ENCODE data around the gene LARP6. TPM values are rescaled to one million over a fixed set of nuclear protein-coding genes. Genes with fewer than 3 reads are reported as not detected.
"Not testable (repeated sequence)": the region's sequence is repeated elsewhere in the genome, so short reads cannot be mapped to it uniquely, and the experiment has no call there.

The LARP6 gene
- total RNA-seq, 2 donors from 2014 or later = 0.74 TPM; not detected in 1

DNA sequence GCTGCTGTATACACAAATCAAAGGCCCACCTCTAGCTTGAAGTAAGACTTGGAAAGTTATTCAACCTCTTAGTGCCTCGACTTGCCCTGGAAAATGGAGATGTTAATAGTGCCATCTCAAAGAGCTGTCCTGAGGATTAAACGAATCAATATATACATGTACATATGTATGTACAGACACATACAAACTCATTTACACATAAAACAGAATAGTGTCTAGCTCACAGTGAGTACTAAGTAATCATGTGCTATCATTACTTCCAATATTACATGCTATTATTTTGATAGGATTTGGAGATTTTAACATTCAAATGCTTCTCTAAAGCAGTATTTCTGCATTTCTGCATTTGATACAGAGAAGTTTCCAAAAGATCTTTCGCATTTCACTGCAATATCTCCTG lies 20.5 kb downstream of the LARP6 start:
- Mint-ChIP-seq H3K4me1 (ENCODE audit: low read depth) (no peaks in the 10 kb centered on the region), H3K9me3 (no peaks in the 10 kb centered on the region), H3K27me3 (ENCODE audit: low read depth) (no peaks in the 10 kb centered on the region), H3K4me3 (no peak overlapping the region), H3K27ac (no peak overlapping the region), H3K36me3 (ENCODE audit: insufficient read depth in 2 of 2) (no peaks in the 10 kb centered on the region)
- ATAC-seq (replicated peaks in 1 of 2) (no peak), DNase-seq (no peak)

DNA sequence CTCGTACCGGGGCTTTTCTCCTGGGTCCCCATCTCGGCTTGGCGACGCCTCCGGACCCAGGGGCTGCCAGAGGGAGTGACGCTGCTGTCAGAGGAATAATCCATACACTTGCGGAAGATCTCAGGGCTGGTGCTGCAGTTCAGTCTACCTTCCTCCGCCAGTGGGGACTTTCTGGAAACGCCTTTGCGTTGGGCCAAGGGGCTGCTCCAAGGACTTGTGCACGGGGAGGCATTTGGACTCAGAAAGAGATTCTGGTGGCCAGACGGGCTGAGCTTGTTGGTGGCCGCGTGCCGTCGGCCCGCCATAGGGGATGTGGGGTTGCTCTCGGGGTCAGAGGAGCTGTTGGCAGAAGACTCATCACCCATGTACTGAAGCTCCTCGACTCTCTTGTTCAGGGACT lies 21.8 kb downstream of the LARP6 start:
- DNase-seq = no peak
- no peak overlapping the region for H3K4me3 Mint-ChIP-seq
- no peaks in the 10 kb centered on the region for H3K4me1 Mint-ChIP-seq (ENCODE audit: low read depth)
- ATAC-seq (replicated peaks in 1 of 2) = no peak
- no peak overlapping the region for H3K27ac Mint-ChIP-seq
- no peaks in the 10 kb centered on the region for H3K36me3 Mint-ChIP-seq (ENCODE audit: insufficient read depth in 2 of 2)
- no peaks in the 10 kb centered on the region for H3K27me3 Mint-ChIP-seq (ENCODE audit: low read depth)
- no peaks in the 10 kb centered on the region for H3K9me3 Mint-ChIP-seq

DNA sequence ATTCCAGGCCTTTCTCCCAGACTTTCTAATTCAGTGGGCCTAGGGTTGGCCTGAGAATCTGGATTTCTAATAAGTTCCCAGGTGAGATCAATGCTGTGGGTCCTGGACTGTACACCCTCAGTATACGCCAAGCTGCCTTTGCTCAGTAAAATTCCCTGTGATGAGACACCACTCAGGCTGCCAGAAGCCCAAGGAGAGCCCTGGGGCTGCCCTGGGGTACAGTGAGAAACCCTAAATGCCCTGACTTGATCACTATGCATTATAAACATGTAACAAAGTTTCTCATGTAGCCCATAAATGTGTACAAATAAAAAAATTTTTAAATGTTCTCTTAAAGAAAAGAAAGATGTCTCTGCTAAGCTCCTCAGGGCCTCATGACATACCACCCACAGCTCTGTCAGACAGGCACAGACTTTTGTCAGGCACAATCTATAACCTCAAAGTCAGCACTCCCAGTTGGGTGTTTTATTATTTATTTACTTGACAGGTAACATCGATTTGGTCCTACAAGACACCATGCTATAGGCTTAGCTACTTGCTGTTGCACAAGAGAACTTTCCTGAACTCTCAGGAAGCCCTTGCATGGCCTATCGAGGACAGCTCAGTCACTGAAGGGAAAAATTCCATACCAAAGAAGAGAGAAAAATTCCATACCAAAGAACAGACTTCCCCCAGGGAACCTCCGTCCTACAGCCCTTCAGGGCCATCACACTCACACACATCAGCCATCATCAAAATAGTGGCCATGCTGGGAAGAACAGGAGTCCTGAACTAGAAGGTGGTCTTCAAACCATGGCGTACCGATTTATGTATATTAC lies 22.7 kb downstream of the LARP6 start:
- Mint-ChIP-seq H3K27ac (no peak overlapping the region), H3K27me3 (ENCODE audit: low read depth) (no peaks in the 10 kb centered on the region), H3K36me3 (ENCODE audit: insufficient read depth in 2 of 2) (no peaks in the 10 kb centered on the region), H3K4me1 (ENCODE audit: low read depth) (no peaks in the 10 kb centered on the region), H3K4me3 (no peak overlapping the region), H3K9me3 (no peaks in the 10 kb centered on the region)
- no peak for ATAC-seq (replicated peaks in 1 of 2)
- no peak for DNase-seq

DNA sequence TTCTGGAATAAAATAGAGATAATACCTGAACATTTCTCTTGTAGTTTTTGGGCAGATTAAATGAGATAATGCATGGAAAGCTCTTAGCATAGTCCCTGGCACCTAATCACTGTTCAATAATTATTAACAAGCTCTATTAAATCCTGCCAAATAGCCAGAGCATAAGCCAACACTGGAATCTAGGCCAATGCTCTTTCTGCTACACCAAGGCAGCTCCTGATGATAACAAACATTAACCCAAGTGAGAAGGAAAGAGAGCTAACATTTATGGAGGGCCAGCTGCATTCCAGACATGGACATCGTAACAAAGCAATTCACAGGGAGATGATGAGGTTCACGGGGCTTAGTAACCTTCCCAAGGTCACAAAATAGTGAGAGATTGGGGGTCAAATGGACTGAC lies 23.3 kb downstream of the LARP6 start:
- ATAC-seq (replicated peaks in 1 of 2) (no peak), DNase-seq (no peak)
- Mint-ChIP-seq H3K36me3 (ENCODE audit: insufficient read depth in 2 of 2) (no peaks in the 10 kb centered on the region), H3K27ac (no peak overlapping the region), H3K4me1 (ENCODE audit: low read depth) (no peaks in the 10 kb centered on the region), H3K4me3 (no peak overlapping the region), H3K27me3 (ENCODE audit: low read depth) (no peaks in the 10 kb centered on the region), H3K9me3 (no peaks in the 10 kb centered on the region)

DNA sequence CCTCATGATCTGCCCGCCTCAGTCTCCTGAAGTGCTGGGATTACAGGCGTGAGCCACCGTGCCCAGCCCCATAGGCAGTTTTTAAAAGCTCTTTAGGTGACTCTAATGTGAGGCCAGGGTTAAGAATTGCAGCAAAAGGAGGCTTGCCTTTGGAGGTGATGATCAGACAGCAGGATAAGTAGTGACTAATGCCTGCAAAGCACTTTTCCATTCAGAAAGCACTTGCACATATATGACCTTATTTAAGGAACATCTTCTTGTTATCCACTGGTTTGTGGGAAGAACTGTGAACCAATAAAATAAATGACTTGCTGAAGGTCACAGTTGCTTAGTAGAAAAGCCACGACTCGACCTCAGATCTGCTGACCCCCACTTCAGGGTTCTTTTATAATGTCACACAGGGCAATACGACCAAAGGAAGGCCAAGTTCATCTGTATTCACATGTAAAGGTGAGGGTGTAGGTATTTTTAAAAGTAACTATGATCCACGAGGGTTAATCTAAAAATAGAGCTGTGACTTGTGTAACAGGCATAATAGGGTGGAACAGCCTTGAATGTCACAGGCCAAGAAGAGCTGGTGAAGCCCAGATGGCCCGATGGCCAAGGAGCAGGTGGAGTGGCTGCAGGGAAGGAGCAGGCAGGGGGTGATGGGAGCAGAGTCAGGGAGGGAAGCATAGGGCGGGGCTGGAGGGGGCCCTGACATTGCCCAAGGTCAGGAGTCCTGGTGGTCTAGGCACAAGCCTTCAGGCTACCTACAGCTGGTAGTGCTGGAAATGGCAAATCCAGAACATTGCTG lies 24.4 kb downstream of the LARP6 start:
- ATAC-seq (replicated peaks in 1 of 2) (no peak), DNase-seq (no peak)
- H3K27ac Mint-ChIP-seq = no peak overlapping the region
- no peaks in the 10 kb centered on the region for H3K9me3 Mint-ChIP-seq
- H3K4me3 Mint-ChIP-seq = no peak overlapping the region
- no peaks in the 10 kb centered on the region for H3K27me3 Mint-ChIP-seq (ENCODE audit: low read depth)
- H3K36me3 Mint-ChIP-seq (ENCODE audit: insufficient read depth in 2 of 2) = no peaks in the 10 kb centered on the region
- H3K4me1 Mint-ChIP-seq (ENCODE audit: low read depth) = no peaks in the 10 kb centered on the region

DNA sequence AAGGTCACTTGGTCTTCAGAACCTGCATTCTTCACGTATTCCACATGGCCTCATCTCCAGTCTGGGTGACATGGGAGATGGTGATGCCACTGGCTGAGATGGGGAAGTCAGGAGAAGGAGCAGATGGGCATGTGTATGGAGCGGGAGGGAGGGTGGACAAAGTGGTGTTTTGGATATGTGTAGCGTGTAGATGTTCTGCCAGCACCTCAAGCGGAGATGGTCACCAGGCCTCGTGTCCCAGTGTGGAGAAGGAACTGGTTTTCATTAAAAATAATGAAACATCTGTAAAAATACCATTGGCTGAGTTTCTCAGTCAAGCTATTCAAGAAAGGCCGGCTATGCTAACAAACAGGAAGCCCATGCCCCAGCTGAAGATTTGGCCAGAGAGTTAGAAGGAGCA lies 26.2 kb downstream of the LARP6 start:
- H3K4me3 Mint-ChIP-seq = no peak overlapping the region
- H3K4me1 Mint-ChIP-seq (ENCODE audit: low read depth) = no peaks in the 10 kb centered on the region
- DNase-seq = no peak
- H3K36me3 Mint-ChIP-seq (ENCODE audit: insufficient read depth in 2 of 2) = no peaks in the 10 kb centered on the region
- H3K9me3 Mint-ChIP-seq = no peaks in the 10 kb centered on the region
- no peaks in the 10 kb centered on the region for H3K27me3 Mint-ChIP-seq (ENCODE audit: low read depth)
- ATAC-seq (replicated peaks in 1 of 2) = no peak
- no peak overlapping the region for H3K27ac Mint-ChIP-seq

DNA sequence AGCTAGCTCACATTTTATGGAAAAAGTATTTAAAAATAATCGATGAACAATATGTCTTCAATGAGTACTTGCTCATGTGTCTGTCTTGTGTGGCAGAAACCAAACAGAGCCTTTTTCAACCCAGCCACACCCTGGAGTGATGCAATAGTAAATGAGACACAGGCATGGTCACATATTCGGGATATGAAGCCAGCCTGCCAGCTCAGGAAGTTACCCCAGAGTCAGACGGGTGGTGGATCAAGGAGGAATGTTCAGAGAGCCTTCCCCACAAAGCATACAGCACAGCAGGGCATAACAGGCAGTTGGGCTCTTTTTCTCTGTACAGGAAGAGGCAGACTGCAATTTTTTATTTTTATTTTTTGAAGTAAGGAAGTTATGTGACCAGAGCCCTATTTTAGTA lies 27.3 kb downstream of the LARP6 start:
- DNase-seq (no peak), ATAC-seq (replicated peaks in 1 of 2) (no peak)
- Mint-ChIP-seq H3K4me3 (no peak overlapping the region), H3K9me3 (no peaks in the 10 kb centered on the region), H3K4me1 (ENCODE audit: low read depth) (no peaks in the 10 kb centered on the region), H3K27ac (no peak overlapping the region), H3K27me3 (ENCODE audit: low read depth) (no peaks in the 10 kb centered on the region), H3K36me3 (ENCODE audit: insufficient read depth in 2 of 2) (no peaks in the 10 kb centered on the region)

DNA sequence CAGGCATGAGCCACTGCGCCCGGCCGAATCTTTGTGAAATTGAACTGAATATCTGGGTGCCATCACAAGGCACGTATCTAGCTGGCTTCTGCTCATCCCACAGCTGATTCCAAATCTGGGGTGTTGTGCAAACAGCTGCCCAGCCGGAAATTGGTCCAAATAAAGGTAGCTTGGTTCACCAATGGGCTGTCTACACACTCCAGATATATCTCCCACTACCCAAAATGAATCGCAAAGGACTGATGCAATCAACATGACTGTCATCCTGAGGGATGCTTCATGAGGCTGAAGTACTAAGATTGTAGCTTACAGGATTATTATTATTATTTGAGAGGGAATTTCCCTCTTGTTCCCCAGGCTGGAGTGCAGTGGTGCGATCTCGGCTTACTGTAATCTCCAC lies 28.1 kb downstream of the LARP6 start:
- H3K27me3 Mint-ChIP-seq (ENCODE audit: low read depth) = no peaks in the 10 kb centered on the region
- ATAC-seq (replicated peaks in 1 of 2) = no peak

DNA sequence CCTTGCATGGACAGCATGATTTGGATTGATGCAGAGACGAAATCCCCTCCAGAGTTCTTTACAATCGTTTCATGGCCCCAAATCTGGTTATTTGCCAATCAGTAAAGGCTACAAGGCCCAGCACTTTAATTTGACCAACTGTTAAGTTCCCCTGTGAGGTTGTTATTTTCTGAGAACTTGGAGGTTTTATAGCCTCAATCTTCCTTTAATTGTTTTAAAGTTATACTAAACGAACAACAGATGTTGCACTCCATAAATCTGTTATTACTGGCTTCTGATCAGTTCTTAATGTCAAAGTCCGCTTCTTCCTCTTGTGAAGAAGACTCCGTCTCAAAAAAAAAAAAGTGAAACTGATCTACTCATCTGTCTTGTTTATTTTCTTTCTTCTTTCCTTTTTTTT lies 30.8 kb downstream of the LARP6 start:
- no peaks in the 10 kb centered on the region for H3K27me3 Mint-ChIP-seq (ENCODE audit: low read depth)
- H3K4me1 Mint-ChIP-seq (ENCODE audit: low read depth) = no peaks in the 10 kb centered on the region
- no peak for ATAC-seq (replicated peaks in 1 of 2)
- H3K9me3 Mint-ChIP-seq = no peaks in the 10 kb centered on the region
- H3K27ac Mint-ChIP-seq = no peak overlapping the region
- no peaks in the 10 kb centered on the region for H3K36me3 Mint-ChIP-seq (ENCODE audit: insufficient read depth in 2 of 2)
- no peak for DNase-seq
- H3K4me3 Mint-ChIP-seq = no peak overlapping the region

More for the DNA sequence above, 28.1 kb downstream of the LARP6 start:
- no peaks in the 10 kb centered on the region for H3K36me3 Mint-ChIP-seq (ENCODE audit: insufficient read depth in 2 of 2)
- no peak for DNase-seq
- H3K27ac Mint-ChIP-seq = no peak overlapping the region
- H3K4me3 Mint-ChIP-seq = no peak overlapping the region
- H3K9me3 Mint-ChIP-seq = no peaks in the 10 kb centered on the region
- H3K4me1 Mint-ChIP-seq (ENCODE audit: low read depth) = no peaks in the 10 kb centered on the region

DNA sequence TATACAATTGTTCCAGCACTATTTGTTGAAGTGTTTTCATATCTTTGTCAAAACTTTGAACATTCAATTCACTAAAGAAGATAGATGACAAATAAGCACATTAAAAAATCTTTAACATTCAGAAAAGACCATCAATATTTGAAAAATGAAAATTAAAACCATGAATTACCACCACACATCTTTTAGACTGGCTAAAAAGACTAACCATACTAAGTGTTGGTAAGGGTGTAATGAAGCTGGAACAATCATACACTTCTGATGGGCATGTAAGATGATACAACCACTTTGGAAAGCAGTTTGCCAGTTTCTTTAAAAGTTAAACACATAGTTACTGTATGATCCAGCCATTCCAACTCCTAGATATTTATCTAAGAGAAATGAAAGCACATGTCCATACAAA lies 33.7 kb downstream of the LARP6 start:
- no peaks in the 10 kb centered on the region for H3K36me3 Mint-ChIP-seq (ENCODE audit: insufficient read depth in 2 of 2)
- no peaks in the 10 kb centered on the region for H3K4me1 Mint-ChIP-seq (ENCODE audit: low read depth)
- no peak overlapping the region for H3K27ac Mint-ChIP-seq
- no peaks in the 10 kb centered on the region for H3K27me3 Mint-ChIP-seq (ENCODE audit: low read depth)
- no peak for DNase-seq
- no peaks in the 10 kb centered on the region for H3K9me3 Mint-ChIP-seq
- H3K4me3 Mint-ChIP-seq = no peak overlapping the region
- ATAC-seq (replicated peaks in 1 of 2) = no peak

DNA sequence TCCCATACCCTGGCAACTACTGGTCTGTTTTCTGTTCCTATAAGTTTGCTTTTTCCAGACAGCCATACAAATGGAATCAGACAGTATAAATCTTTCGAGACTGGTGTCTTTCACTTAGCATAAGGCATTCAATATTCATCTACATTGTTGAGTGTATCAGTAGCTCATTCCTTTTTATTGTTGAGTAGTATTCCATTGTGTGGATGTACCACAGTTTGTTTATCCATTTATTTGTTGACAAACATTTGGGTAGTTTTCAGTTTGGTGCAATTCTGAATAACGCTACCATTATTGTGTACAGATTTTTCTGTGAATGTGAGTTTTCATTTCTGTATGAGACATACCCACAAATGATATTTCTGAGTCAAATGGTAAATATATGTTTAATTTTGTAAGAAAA lies 35.4 kb downstream of the LARP6 start:
- ATAC-seq (replicated peaks in 1 of 2) (no peak), DNase-seq (no peak)
- no peak overlapping the region for H3K4me3 Mint-ChIP-seq
- no peaks in the 10 kb centered on the region for H3K36me3 Mint-ChIP-seq (ENCODE audit: insufficient read depth in 2 of 2)
- no peaks in the 10 kb centered on the region for H3K9me3 Mint-ChIP-seq
- H3K27me3 Mint-ChIP-seq (ENCODE audit: low read depth) = no peaks in the 10 kb centered on the region
- H3K4me1 Mint-ChIP-seq (ENCODE audit: low read depth) = no peaks in the 10 kb centered on the region
- no peak overlapping the region for H3K27ac Mint-ChIP-seq

DNA sequence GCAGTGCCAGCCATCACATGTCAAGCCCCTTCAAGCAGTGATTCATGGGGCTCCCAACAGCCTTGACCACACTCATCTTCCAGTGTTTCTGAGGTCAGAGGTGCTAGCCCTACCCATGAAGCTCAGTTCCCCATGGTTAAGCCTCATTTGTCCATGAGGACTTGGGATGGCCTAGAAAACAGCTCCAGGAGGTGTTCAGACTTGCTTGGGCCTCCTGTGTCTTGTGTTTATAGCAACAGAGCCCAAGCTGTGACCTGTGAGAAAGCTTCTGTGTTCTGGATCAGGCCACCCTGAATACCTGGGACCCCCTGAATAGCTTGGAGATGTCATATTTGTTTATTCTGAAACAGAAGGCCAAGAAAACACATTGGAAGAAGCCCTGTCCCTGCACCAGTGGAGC lies 36.7 kb downstream of the LARP6 start:
- Mint-ChIP-seq H3K27ac (no peak overlapping the region), H3K4me1 (ENCODE audit: low read depth) (peaks cover under 1% of the 10 kb centered on the region), H3K36me3 (ENCODE audit: insufficient read depth in 2 of 2) (no peaks in the 10 kb centered on the region), H3K27me3 (ENCODE audit: low read depth) (no peaks in the 10 kb centered on the region), H3K4me3 (no peak overlapping the region), H3K9me3 (no peaks in the 10 kb centered on the region)
- DNase-seq (no peak), ATAC-seq (replicated peaks in 1 of 2) (no peak)

DNA sequence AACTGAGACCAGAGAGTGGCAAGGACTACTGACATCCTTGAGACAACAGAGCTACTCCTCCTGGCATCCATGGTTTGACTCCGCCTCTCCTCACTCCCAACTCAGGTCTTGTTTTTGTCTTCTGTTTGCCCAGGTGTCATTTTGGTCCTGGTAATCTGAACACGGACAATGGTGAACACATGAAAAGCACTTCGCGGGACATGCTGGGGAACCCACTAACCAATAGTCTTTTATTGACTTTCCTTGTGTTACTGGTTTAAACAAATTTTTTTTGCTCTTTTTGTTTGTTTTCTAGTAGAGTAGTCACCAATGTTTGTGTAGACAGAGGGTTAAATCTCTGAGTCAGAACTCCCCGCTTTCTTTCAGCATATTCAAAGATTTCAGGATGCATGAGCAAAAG lies 38.4 kb downstream of the LARP6 start:
- DNase-seq (no peak), ATAC-seq (replicated peaks in 1 of 2) (no peak)
- H3K36me3 Mint-ChIP-seq (ENCODE audit: insufficient read depth in 2 of 2) = no peaks in the 10 kb centered on the region
- no peaks in the 10 kb centered on the region for H3K9me3 Mint-ChIP-seq
- H3K4me1 Mint-ChIP-seq (ENCODE audit: low read depth) = peaks cover 5% of the 10 kb centered on the region
- H3K4me3 Mint-ChIP-seq = no peak overlapping the region
- no peaks in the 10 kb centered on the region for H3K27me3 Mint-ChIP-seq (ENCODE audit: low read depth)
- no peak overlapping the region for H3K27ac Mint-ChIP-seq

DNA sequence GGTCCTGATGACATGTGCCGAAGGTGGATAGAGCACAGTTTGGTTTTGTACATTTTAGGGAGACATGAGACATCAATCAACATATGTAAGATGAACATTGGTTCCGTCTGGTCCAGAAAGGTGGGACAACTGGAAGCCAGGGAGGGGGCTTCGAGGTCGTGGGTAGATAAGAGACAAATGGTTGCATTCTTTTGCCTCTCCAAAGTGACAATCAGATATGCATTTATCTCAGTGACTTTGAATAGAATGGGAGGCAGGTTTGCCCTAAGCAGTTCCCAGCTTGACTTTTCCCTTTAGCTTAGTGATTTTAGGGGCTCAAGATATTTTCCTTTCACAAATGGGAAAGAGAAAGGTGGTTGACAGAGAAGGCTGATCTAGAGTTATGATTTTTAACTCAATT lies 38.9 kb downstream of the LARP6 start:
- ATAC-seq (replicated peaks in 1 of 2); H3K27me3 Mint-ChIP-seq (ENCODE audit: low read depth); H3K9me3 Mint-ChIP-seq; H3K27ac Mint-ChIP-seq; H3K36me3 Mint-ChIP-seq (ENCODE audit: insufficient read depth in 2 of 2); H3K4me1 Mint-ChIP-seq (ENCODE audit: low read depth); DNase-seq; H3K4me3 Mint-ChIP-seq: not testable (repeated sequence)
